Mesendoderm (in vitro differentiated cells): ENCODE measurements around the gene GULP1. TPM values are rescaled to one million over a fixed set of nuclear protein-coding genes. Genes with fewer than 3 reads are reported as not detected.
A peak's percentile ranks its signal among the peaks of the same experiment; 100 is the strongest.

Experiments used
- DNase-seq: peaks from one replicate; pipeline ENCODE4 v3.0.0; 2013
- H2AK5ac ChIP-seq: 2 replicates; pipeline ENCODE4 v1.6.1; 2013; ENCODE audit warnings: low read length, inconsistent platforms
- H2BK120ac ChIP-seq: 2 replicates; pipeline ENCODE4 v1.6.1; 2013; ENCODE audit warnings: low read depth, mild to moderate bottlenecking, low read length, moderate library complexity, mixed read lengths
- H2BK15ac ChIP-seq: replicated peaks from 2 replicates; pipeline ENCODE4 v1.6.1; 2013; ENCODE audit warnings: low read depth, mild to moderate bottlenecking, moderate library complexity
- H2BK5ac ChIP-seq: 2 replicates; pipeline ENCODE4 v1.6.1; 2013; ENCODE audit warnings: low read length, inconsistent platforms
- H3K18ac ChIP-seq: 2 replicates; pipeline ENCODE4 v1.6.1; 2013; ENCODE audit warnings: mild to moderate bottlenecking, low read length, mixed read lengths
- H3K23ac ChIP-seq: one replicate; pipeline ENCODE4 v1.6.1; 2013; ENCODE audit warnings: low read length
- H3K27ac ChIP-seq: 2 replicates; pipeline ENCODE4 v1.5.1; 2013; ENCODE audit warnings: low read depth, mild to moderate bottlenecking, inconsistent platforms, low read length, moderate library complexity
- H3K27me3 ChIP-seq: 2 replicates; pipeline ENCODE4 v1.6.1; 2013; ENCODE audit warnings: low read length, control low read depth, mild to moderate bottlenecking, inconsistent platforms; ENCODE audit not compliant: insufficient read depth, poor library complexity
- H3K36me3 ChIP-seq: 2 replicates; pipeline ENCODE4 v1.6.1; 2013; ENCODE audit warnings: low read length, inconsistent platforms; ENCODE audit not compliant: control insufficient read depth, insufficient read depth
- H3K4ac ChIP-seq: one replicate; pipeline ENCODE4 v1.6.1; 2013; ENCODE audit warnings: low read depth, mild to moderate bottlenecking, low read length, moderate library complexity
- H3K4me1 ChIP-seq: 2 replicates; pipeline ENCODE4 v1.6.1; 2013; ENCODE audit warnings: low read depth, low read length, inconsistent platforms; ENCODE audit not compliant: control insufficient read depth
- H3K4me2 ChIP-seq: 2 replicates; pipeline ENCODE4 v1.6.1; 2013; ENCODE audit warnings: low read length
- H3K4me3 ChIP-seq: 2 replicates; pipeline ENCODE4 v1.5.1; 2013; ENCODE audit warnings: mild to moderate bottlenecking, low read length
- H3K56ac ChIP-seq: one replicate; pipeline ENCODE4 v1.6.1; 2013; ENCODE audit warnings: low read length
- H3K79me1 ChIP-seq: 2 replicates; pipeline ENCODE4 v1.6.1; 2013; ENCODE audit warnings: low read length, inconsistent platforms
- H3K79me2 ChIP-seq: 2 replicates; pipeline ENCODE4 v1.6.1; 2013; ENCODE audit warnings: mild to moderate bottlenecking, low read length; ENCODE audit not compliant: control insufficient read depth, insufficient read depth
- H3K9ac ChIP-seq: 2 replicates; pipeline ENCODE4 v1.6.1; 2013; ENCODE audit warnings: low read length, inconsistent platforms
- H4K5ac ChIP-seq: one replicate; pipeline ENCODE4 v1.6.1; 2013; ENCODE audit warnings: low read length
- H4K8ac ChIP-seq: one replicate; pipeline ENCODE4 v1.6.1; 2013; ENCODE audit warnings: low read depth, mild to moderate bottlenecking, control low read depth, low read length, moderate library complexity
- WGBS: extraction: QIAGEN DNeasy Blood & Tissue Kit; methylation state at CpG from one replicate; pipeline ENCODE4 v1.1.7; 2013; ENCODE audit warnings: low lambda C conversion rate, missing lambda C conversion rate; ENCODE audit not compliant: insufficient coverage; ENCODE audit errors: extremely low coverage; 5-methylcytosine and 5-hydroxymethylcytosine counted together
- small RNA-seq: library from polyadenylated mRNA; stranded (forward); fragments of <200 nt; extraction: miRNeasy Mini kit (QIAGEN cat#:217004); gene quantifications from one replicate; pipeline ENCODE3, GENCODE V24; 2013; ENCODE audit not compliant: insufficient read depth

Gene GULP1

DNA sequence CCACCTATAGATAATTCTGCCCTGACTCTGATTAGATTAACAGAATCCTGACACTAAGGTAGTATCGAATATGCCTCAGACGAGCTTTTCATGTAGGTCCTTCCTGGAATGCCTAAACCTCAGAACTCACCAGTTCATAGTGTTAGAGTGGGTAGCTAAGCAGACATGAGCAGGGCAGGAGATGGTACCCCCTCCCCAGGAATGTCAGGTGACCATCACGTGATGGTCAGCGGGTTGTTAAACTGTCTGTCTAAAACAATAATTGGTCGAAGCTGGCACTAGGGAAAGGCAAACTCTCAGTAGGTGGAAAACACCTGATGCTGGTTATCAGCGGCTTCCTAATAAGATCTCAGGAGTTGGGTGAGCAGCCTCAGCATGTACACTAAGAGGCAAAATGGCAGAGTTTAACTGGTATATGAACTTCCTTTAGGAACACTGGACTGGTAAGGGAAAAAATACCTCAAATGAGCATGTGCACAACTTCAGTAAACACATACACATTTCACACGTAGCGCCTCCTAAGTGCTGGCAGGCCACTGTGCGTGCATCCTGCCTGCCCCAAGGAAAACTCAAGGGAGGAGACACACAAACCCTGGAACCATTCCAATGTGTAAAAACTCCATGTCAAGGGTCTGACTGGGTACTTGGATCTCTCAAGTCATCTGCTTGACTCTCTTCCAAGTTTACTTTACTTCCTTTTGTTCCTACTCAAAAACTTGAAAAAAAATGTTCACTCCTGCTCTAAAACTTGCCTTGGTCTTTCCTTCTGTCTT is 339.5 kb downstream of the GULP1 start:
- Histone ChIP-seq H4K8ac (no peak overlapping the region), H2BK120ac (no peak overlapping the region), H2BK5ac (no peak overlapping the region), H3K27ac (no peak overlapping the region), H3K36me3 (no peaks in the 10 kb centered on the region), H3K4me3 (no peak overlapping the region), H3K79me2 (no peaks in the 10 kb centered on the region), H3K4me2 (no peak overlapping the region), H2BK15ac (no peak overlapping the region), H3K18ac (no peak overlapping the region), H3K4ac (no peak overlapping the region), H3K27me3 (no peaks in the 10 kb centered on the region), H3K9ac (no peak overlapping the region), H3K23ac (no peak overlapping the region), H3K56ac (no peak overlapping the region), H2AK5ac (no peak overlapping the region), H4K5ac (no peak overlapping the region), H3K4me1 (no peaks in the 10 kb centered on the region), H3K79me1 (no peaks in the 10 kb centered on the region)
- no peak for DNase-seq
- no CpG with 5 or more reads among the region's 9 CpGs for WGBS

DNA sequence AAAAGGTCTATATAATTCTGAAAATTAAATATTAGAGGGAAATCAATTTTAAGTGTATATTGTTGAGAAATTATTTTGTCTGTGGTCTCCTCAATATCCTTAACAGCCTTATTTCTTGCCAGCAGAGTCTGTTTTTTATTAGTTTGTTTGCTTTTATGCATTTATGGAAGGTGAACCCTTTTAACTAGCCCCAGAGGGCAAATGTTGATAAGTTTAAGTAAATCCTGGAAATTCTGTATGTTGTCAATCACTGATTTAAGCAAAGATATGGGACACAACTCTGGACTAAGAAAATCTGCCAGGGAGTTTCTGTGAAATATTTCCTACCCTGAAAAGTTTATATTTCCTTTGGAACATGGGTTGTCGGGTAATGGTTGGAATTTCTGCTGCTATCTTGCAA is 343.0 kb downstream of the GULP1 start:
- H3K79me2 ChIP-seq, result no peaks in the 10 kb centered on the region
- H3K36me3 ChIP-seq, result no peaks in the 10 kb centered on the region
- no peak for DNase-seq
- H4K8ac ChIP-seq, result no peak overlapping the region
- WGBS, result no CpG with 5 or more reads among the region's 1 CpG
- no peak overlapping the region for H3K4me3 ChIP-seq
- H2BK15ac ChIP-seq, result no peak overlapping the region
- H2BK120ac ChIP-seq, result no peak overlapping the region
- no peak overlapping the region for H3K23ac ChIP-seq
- H3K4ac ChIP-seq, result no peak overlapping the region
- H3K9ac ChIP-seq, result no peak overlapping the region
- no peak overlapping the region for H2BK5ac ChIP-seq
- H3K56ac ChIP-seq, result no peak overlapping the region
- no peak overlapping the region for H3K4me2 ChIP-seq
- H3K27me3 ChIP-seq, result no peaks in the 10 kb centered on the region
- H2AK5ac ChIP-seq, result no peak overlapping the region
- H3K4me1 ChIP-seq, result no peaks in the 10 kb centered on the region
- H3K27ac ChIP-seq, result no peak overlapping the region
- no peaks in the 10 kb centered on the region for H3K79me1 ChIP-seq
- H4K5ac ChIP-seq, result no peak overlapping the region
- no peak overlapping the region for H3K18ac ChIP-seq

Small RNA genes lying within 50 kb of the gene (small RNA-seq; reads per million reads assigned to genes)
- gene MIR561, result 959 reads per million, percentile 99 among the genes with 10 or more reads in this experiment
- gene RNA5SP114, result not detected
